Hepatocyte (in vitro differentiated cells): ENCODE measurements around the gene AP1G2.

Experiments
- EZH2 ChIP-seq: fragments of 200-600 bp; sonication (generic); IDR thresholded peaks from 2 replicates; pipeline ENCODE4 v1.6.1; 2016; ENCODE audit warnings: antibody characterized with exemption, mild to moderate bottlenecking, borderline replicate concordance
- EZH2phosphoT487 ChIP-seq: fragments of 200-600 bp; sonication (generic); IDR thresholded peaks from one replicate; pipeline ENCODE4 v1.6.1; 2018; ENCODE audit warnings: antibody characterized with exemption, mild to moderate bottlenecking, low read depth, moderate library complexity; ENCODE audit not compliant: unreplicated experiment, severe bottlenecking
- TF ChIP-seq, protein P1 (sequence below): fragments of 200-600 bp; sonication (generic); IDR thresholded peaks from 2 replicates; pipeline ENCODE4 v1.5.1; 2016; ENCODE audit warnings: antibody characterized with exemption, mild to moderate bottlenecking; ENCODE audit not compliant: poor library complexity

GRCh38 chr14:23562822-23563472 is 4.6 kb downstream of the AP1G2 start:
- TF ChIP-seq, protein P1, sequence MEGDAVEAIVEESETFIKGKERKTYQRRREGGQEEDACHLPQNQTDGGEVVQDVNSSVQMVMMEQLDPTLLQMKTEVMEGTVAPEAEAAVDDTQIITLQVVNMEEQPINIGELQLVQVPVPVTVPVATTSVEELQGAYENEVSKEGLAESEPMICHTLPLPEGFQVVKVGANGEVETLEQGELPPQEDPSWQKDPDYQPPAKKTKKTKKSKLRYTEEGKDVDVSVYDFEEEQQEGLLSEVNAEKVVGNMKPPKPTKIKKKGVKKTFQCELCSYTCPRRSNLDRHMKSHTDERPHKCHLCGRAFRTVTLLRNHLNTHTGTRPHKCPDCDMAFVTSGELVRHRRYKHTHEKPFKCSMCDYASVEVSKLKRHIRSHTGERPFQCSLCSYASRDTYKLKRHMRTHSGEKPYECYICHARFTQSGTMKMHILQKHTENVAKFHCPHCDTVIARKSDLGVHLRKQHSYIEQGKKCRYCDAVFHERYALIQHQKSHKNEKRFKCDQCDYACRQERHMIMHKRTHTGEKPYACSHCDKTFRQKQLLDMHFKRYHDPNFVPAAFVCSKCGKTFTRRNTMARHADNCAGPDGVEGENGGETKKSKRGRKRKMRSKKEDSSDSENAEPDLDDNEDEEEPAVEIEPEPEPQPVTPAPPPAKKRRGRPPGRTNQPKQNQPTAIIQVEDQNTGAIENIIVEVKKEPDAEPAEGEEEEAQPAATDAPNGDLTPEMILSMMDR: peak; percentile 73
- TF ChIP-seq EZH2 (no peak), EZH2phosphoT487 (no peak)
